PC-9 (cell line): Measurements from ENCODE around the gene SDHB. TPM values are rescaled to one million over a fixed set of nuclear protein-coding genes. Genes with fewer than 3 reads are reported as not detected.

Experiments used
- BruUV-seq: library from RNA; stranded (reverse); fragments of 400-500 nt; replicated peaks from 2 replicates; lab custom pipeline; 2021; lab: Mats Ljungman, UMichigan
- CTCF ChIA-PET: fragments of 300-600 bp; sonication (Branson Sonifier 250); formaldehyde crosslinking; loops from one replicate; lab custom pipeline; 2022; ENCODE audit warnings: antibody characterized with exemption; lab: Charles Lee
- POLR2A ChIA-PET: fragments of 300-600 bp; sonication (Branson Sonifier 250); formaldehyde crosslinking; loops from one replicate; lab custom pipeline; 2022; ENCODE audit warnings: antibody characterized with exemption; ENCODE audit not compliant: unreplicated experiment; lab: Charles Lee
- DNase-seq, 2 experiments: peaks; one replicate each; pipeline versions ENCODE4 v3.0.0 to v3.0.0-alpha.2; 2015 to 2022; ENCODE audit warnings: mixed read lengths in 1 of 2
- H2AFZ ChIP-seq: fragments of 200-600 bp; sonication (generic); 2 replicates; pipeline ENCODE4 v1.8.1; 2017; ENCODE audit warnings: antibody characterized with exemption
- H3F3A ChIP-seq: fragments of 200-600 bp; sonication (generic); 2 replicates; pipeline ENCODE4 v1.8.1; 2017; ENCODE audit warnings: antibody characterized with exemption, mild to moderate bottlenecking, low read depth; ENCODE audit not compliant: insufficient read depth
- H3K27ac ChIP-seq: fragments of 200-600 bp; sonication (generic); 2 replicates; pipeline ENCODE4 v1.6.1; 2016; ENCODE audit warnings: mixed run types
- H3K27me3 ChIP-seq: fragments of 200-600 bp; sonication (generic); 2 replicates; pipeline ENCODE4 v1.6.1; 2016; ENCODE audit warnings: low read depth, mixed run types; ENCODE audit not compliant: insufficient read depth
- H3K36me3 ChIP-seq: fragments of 200-600 bp; sonication (generic); 2 replicates; pipeline ENCODE4 v1.6.1; 2016; ENCODE audit warnings: low read depth, mixed run types
- H3K4me1 ChIP-seq: fragments of 200-600 bp; sonication (generic); replicated peaks from 2 replicates; pipeline ENCODE4 v1.6.1; 2016; ENCODE audit warnings: mixed run types; ENCODE audit not compliant: insufficient read depth
- H3K4me2 ChIP-seq: fragments of 200-600 bp; sonication (generic); 2 replicates; pipeline ENCODE4 v1.6.1; 2017; ENCODE audit warnings: mixed run types
- H3K4me3 ChIP-seq: fragments of 200-600 bp; sonication (generic); 2 replicates; pipeline ENCODE4 v1.6.1; 2016; ENCODE audit warnings: mixed run types
- H3K79me2 ChIP-seq: fragments of 200-600 bp; sonication (generic); 2 replicates; pipeline ENCODE4 v1.6.1; 2017; ENCODE audit warnings: low read depth, mixed run types
- H3K9me2 ChIP-seq: fragments of 200-600 bp; sonication (generic); 2 replicates; pipeline ENCODE4 v1.8.1; 2017; ENCODE audit warnings: mild to moderate bottlenecking; ENCODE audit not compliant: insufficient read depth
- H3K9me3 ChIP-seq: fragments of 200-600 bp; sonication (generic); 2 replicates; pipeline ENCODE4 v1.8.1; 2016; ENCODE audit warnings: low read depth; ENCODE audit not compliant: insufficient read depth
- H4K20me1 ChIP-seq: fragments of 200-600 bp; sonication (generic); 2 replicates; pipeline ENCODE4 v1.8.1; 2017; ENCODE audit not compliant: insufficient read depth
- EZH2 ChIP-seq: fragments of 200-600 bp; sonication (generic); IDR thresholded peaks from 2 replicates; pipeline ENCODE4 v1.8.0; 2017; ENCODE audit warnings: antibody characterized with exemption, low read depth
- intact Hi-C: fragments of 100-400 bp; cut with micrococcal nuclease; formaldehyde crosslinking; loops from one replicate; pipeline ENCODE4 v1.10.0; 2022; ENCODE audit not compliant: unreplicated experiment
- total RNA-seq: library from RNA; stranded (reverse); gene quantifications from 2 replicates; pipeline ENCODE4 v1.2.3, GENCODE V29; 2021
- TF ChIP-seq, protein P1 (sequence below): fragments of 200-600 bp; sonication (generic); conservative IDR thresholded peaks from 2 replicates; pipeline ENCODE4 v1.6.1; 2017; ENCODE audit warnings: mixed run types, antibody characterized with exemption, mild to moderate bottlenecking, moderate library complexity

Gene SDHB
- total RNA-seq, 1 experiment from 2014 or later, result 101 TPM

DNA sequence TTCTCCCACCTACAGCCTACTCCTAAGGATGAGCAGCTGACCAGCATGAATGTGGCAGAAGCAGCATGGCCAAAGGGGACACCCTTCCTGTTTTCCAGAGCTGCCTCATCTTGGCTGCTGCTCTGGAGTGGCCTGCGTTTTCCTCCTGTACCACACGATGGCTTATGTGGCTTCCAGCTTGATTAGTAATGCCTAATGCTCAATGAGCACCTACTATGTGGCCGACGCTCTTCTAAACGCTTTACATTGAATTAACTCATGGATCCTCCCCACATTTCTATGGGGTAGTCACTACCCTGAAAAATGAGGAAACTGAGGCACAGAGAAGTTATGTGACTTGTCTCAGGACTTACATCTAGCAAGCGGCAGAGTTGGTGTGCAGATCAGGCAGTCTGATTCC lies 18.0 kb upstream of the SDHB start:
- no peaks in the 10 kb centered on the region for H3K4me1 ChIP-seq
- H3K4me3 ChIP-seq, result no peak overlapping the region
- no peak for DNase-seq
- no peak overlapping the region for H3K27ac ChIP-seq
- no peaks in the 10 kb centered on the region for H3K27me3 ChIP-seq
- no peak overlapping the region for H2AFZ ChIP-seq
- no peak overlapping the region for H3K4me2 ChIP-seq
- BruUV-seq, result no TSS peak
- ChIA-PET CTCF (no interaction called here), POLR2A (no interaction called here)
- H3F3A ChIP-seq, result no peaks in the 10 kb centered on the region
- no peaks in the 10 kb centered on the region for H3K9me2 ChIP-seq
- TF ChIP-seq, protein P1, sequence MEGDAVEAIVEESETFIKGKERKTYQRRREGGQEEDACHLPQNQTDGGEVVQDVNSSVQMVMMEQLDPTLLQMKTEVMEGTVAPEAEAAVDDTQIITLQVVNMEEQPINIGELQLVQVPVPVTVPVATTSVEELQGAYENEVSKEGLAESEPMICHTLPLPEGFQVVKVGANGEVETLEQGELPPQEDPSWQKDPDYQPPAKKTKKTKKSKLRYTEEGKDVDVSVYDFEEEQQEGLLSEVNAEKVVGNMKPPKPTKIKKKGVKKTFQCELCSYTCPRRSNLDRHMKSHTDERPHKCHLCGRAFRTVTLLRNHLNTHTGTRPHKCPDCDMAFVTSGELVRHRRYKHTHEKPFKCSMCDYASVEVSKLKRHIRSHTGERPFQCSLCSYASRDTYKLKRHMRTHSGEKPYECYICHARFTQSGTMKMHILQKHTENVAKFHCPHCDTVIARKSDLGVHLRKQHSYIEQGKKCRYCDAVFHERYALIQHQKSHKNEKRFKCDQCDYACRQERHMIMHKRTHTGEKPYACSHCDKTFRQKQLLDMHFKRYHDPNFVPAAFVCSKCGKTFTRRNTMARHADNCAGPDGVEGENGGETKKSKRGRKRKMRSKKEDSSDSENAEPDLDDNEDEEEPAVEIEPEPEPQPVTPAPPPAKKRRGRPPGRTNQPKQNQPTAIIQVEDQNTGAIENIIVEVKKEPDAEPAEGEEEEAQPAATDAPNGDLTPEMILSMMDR, result no peak
- TF ChIP-seq EZH2, result no peak
- no peaks in the 10 kb centered on the region for H3K9me3 ChIP-seq
- H4K20me1 ChIP-seq, result no peaks in the 10 kb centered on the region
- intact Hi-C loops, result no loop called here
- H3K36me3 ChIP-seq, result no peaks in the 10 kb centered on the region
- no peaks in the 10 kb centered on the region for H3K79me2 ChIP-seq

DNA sequence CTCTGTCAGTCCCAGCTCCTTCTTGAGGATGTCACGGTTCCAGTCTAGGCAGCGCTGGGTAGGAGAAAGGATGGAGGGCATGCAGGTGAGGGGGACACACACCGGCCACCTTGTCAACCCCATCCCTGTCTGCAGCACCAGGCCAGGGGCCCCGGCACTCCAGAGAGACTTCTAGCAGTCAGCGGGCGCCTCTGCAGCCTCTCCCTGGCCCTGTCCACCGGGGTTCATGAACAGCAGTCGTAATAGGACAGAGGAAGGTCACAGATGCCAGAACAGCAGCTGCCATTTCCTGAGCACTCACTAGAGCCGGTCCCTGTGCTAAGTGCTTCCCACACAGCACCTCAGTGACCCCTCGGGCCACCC lies 16.3 kb upstream of the SDHB start:
- Histone ChIP-seq H3F3A (no peaks in the 10 kb centered on the region), H3K4me2 (no peak overlapping the region), H2AFZ (no peak overlapping the region), H4K20me1 (no peaks in the 10 kb centered on the region), H3K79me2 (no peaks in the 10 kb centered on the region), H3K27me3 (no peaks in the 10 kb centered on the region), H3K4me3 (no peak overlapping the region), H3K36me3 (no peaks in the 10 kb centered on the region), H3K9me2 (no peaks in the 10 kb centered on the region), H3K9me3 (no peaks in the 10 kb centered on the region), H3K27ac (no peak overlapping the region), H3K4me1 (no peaks in the 10 kb centered on the region)
- no peak for DNase-seq
- CTCF ChIA-PET, result no interaction called here
- TF ChIP-seq EZH2, result no peak
- TF ChIP-seq, protein P1, result no peak
- POLR2A ChIA-PET, result interaction anchor here (0.7 kb wide), 1 partner anchor 10 kb away, joined by 3 read pairs; no protein-coding TSS in a partner anchor
- intact Hi-C loops, result no loop called here
- BruUV-seq, result no TSS peak

DNA sequence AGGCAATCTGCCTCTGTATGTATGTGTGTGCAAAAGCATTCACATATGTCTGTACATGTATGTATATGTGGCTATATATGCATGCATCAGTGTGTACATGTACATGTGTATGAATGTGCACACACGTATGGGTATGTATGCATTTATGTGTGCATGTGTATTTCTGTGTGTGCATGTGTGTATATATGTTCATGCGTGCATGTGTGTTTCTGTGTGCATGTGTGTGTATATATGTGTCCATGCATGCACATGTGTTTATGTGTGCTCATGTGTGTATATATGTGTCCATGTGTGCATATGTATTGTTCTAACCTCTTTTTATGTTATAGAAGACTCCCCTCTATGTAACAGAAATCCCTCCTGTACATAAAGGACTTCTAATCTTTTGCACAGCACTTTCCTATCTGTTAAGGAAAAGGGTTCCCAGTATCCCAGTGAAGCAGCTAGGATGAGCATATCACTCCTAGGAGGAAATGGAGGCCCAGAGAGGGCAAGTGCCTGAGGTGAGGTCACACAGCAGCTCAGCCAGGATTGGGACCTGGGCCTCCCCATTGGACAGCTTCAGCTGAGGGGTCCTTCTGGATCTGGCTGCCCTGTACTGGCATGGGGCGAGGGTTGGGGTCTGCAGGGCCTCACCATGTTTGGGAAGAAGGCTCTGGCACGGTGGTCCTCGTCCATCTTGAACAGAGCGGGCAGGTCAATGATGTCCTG lies 15.8 kb upstream of the SDHB start:
- Histone ChIP-seq H3F3A (no peaks in the 10 kb centered on the region), H3K4me1 (no peaks in the 10 kb centered on the region), H3K9me2 (no peaks in the 10 kb centered on the region), H3K27ac (no peak overlapping the region), H3K79me2 (no peaks in the 10 kb centered on the region), H3K4me3 (no peak overlapping the region), H3K4me2 (no peak overlapping the region), H3K27me3 (no peaks in the 10 kb centered on the region), H2AFZ (no peak overlapping the region), H4K20me1 (no peaks in the 10 kb centered on the region), H3K9me3 (no peaks in the 10 kb centered on the region), H3K36me3 (no peaks in the 10 kb centered on the region)
- no TSS peak for BruUV-seq
- DNase-seq, result no peak
- TF ChIP-seq, protein P1, result no peak
- no peak for TF ChIP-seq EZH2
- ChIA-PET POLR2A (interaction anchor here (0.7 kb wide), 1 partner anchor 9 kb away, joined by 3 read pairs; no protein-coding TSS in a partner anchor), CTCF (no interaction called here)
- intact Hi-C loops, result no loop called here
